Esophagus muscularis mucosa (tissue), 3 donors: Measurements from ENCODE around the gene CDHR5.

Source experiments
- CTCF ChIP-seq, 3 experiments: fragments of 200-600 bp in 2 of 3; fragments of 450-650 bp in 1 of 3; sonication (generic) in 2 of 3; IDR thresholded peaks; one replicate each; pipeline ENCODE4 v1.5.1; 2017 to 2019; ENCODE audit warnings: antibody characterized with exemption in 3 of 3, mild to moderate bottlenecking in 2 of 3, moderate library complexity in 1 of 3
- POLR2A ChIP-seq: fragments of 450-650 bp; IDR thresholded peaks from one replicate; pipeline ENCODE4 v1.6.1; 2017; ENCODE audit warnings: antibody characterized with exemption, moderate library complexity, mild to moderate bottlenecking, low read depth
- POLR2AphosphoS5 ChIP-seq, 2 donors: sonication (generic); formaldehyde crosslinking; IDR thresholded peaks; one replicate each; pipeline ENCODE4 v1.6.1; 2017; ENCODE audit warnings: antibody characterized with exemption in 2 of 2

GRCh38 chr11:612201-612960 lies 12.4 kb downstream of the CDHR5 start:
- no peak for TF ChIP-seq CTCF (IDR thresholded peaks at IDR 0.05)
- no peak for TF ChIP-seq POLR2A
- no peak for TF ChIP-seq POLR2AphosphoS5 (IDR thresholded peaks at IDR 0.05)
